ENCODE results near the gene CYREN. TPM values are rescaled to one million over a fixed set of nuclear protein-coding genes. Genes with fewer than 3 reads are reported as not detected.

CYREN gene
- total RNA-seq, 1 experiment from 2014 or later = 33.1 TPM

DNA sequence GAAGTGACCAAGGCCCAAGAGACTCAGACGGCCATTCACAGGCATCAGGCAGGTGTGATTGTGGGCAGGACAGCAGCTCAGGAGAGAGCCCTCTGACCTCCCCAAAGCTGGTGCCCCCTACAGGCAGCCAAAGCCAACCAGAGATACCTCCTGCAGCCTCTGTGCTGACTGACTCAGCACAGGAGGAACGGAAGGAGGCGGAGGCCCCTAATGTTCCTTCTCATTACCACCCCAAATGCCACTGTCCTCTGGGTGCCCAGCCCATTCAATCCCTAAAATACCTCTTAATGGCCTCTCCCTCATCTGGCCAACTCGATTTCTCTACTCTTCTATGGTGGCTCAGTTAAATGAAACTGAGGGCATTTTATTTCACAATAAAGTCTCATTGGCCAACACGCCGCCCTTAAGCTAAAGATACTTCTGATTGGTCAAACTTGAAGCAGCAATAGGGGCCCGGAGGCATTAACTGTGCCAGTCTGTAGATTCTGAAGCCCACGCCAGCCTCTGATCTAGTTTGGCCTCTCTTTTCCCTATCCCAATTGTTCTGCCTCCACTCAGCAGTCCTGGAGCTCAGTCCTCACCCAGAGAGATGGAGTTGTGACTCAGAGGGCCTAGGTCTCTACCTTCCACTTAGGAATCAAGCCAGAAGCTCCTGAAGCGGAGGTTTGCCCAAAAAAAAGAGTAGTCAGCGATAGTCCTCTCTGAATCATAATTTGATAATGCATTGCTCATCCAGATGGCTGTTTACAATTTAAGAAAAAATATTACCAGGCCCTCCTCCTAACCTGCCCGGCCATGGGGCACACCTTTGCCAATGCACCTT is 1.2 kb downstream of the CYREN start:
- Histone ChIP-seq H3K27me3 (ENCODE audit: low read length) (no peaks in the 10 kb centered on the region), H3K4me2 (ENCODE audit: low read depth, low read length, poor library complexity, severe bottlenecking) (peak overlapping the region; percentile 99), H3K36me3 (ENCODE audit: insufficient read depth, low read length) (peaks cover 33% of the 10 kb centered on the region), H3K27ac (ENCODE audit: low read length) (peak overlapping the region; percentile 92), H3K4me1 (ENCODE audit: low read length) (peaks cover 30% of the 10 kb centered on the region), H4K20me1 (ENCODE audit: insufficient read depth, low read depth, low read length) (peaks cover 11% of the 10 kb centered on the region; the same call in 1 of the 2 replicates), H3K9ac (ENCODE audit: low read length) (peak overlapping the region; percentile 96), H3K4me3 (ENCODE audit: low read length) (peak overlapping the region; percentile 92), H3K9me3 (ENCODE audit: low read length) (no peaks in the 10 kb centered on the region), H2AFZ (ENCODE audit: low read length) (no peak overlapping the region), H3K9me2 (replicated peaks; ENCODE audit: insufficient read depth, low read length) (no peaks in the 10 kb centered on the region), H3K79me2 (ENCODE audit: low read length) (peaks cover 24% of the 10 kb centered on the region)
- peak; percentile 84 for DNase-seq

DNA sequence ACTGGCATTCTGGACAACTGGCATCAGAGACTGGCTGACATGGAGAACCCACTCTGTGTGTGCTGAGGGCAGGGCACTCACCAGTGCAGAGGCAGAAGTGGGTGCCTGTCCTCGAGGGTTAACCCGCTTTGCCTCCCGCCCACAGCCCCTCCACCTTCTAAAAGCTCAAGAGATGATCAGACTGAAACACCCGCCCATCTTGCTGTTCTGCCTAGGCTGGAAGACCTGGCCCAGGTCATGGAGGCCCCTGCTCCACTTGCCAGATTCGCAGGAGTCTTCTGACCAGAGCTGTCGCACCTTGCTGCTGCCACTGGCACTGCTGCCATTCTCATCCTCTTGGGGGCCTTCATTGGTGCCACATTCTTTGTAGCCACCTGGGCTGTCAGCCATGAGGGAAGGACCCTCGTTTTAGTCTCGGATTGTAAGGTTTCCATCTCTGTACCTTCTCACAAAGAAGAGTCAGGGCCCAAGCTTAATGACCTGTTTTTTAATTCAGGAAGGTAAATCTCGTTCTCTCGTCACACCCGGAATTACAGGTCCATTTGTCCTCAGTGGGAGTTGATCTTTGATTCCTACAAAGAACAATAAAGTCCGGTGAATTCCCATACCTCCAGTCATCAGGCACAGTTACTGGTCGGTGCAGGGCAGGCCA is 1.9 kb downstream of the CYREN start:
- peaks cover 11% of the 10 kb centered on the region; the same call in 1 of the 2 replicates for H4K20me1 ChIP-seq (ENCODE audit: insufficient read depth, low read depth, low read length)
- peaks cover 30% of the 10 kb centered on the region for H3K4me1 ChIP-seq (ENCODE audit: low read length)
- no peaks in the 10 kb centered on the region for H3K9me3 ChIP-seq (ENCODE audit: low read length)
- no peak overlapping the region for H2AFZ ChIP-seq (ENCODE audit: low read length)
- peaks cover 37% of the 10 kb centered on the region for H3K36me3 ChIP-seq (ENCODE audit: insufficient read depth, low read length)
- H3K27me3 ChIP-seq (ENCODE audit: low read length) = no peaks in the 10 kb centered on the region
- H3K9ac ChIP-seq (ENCODE audit: low read length) = peak overlapping the region; percentile 96; the same call in 1 of the 2 replicates
- no peak for DNase-seq
- no peak overlapping the region for H3K27ac ChIP-seq (ENCODE audit: low read length)
- H3K4me2 ChIP-seq (ENCODE audit: low read depth, low read length, poor library complexity, severe bottlenecking) = peak overlapping the region; percentile 99
- peak overlapping the region; percentile 92; the same call in 1 of the 2 replicates for H3K4me3 ChIP-seq (ENCODE audit: low read length)
- no peaks in the 10 kb centered on the region for H3K9me2 ChIP-seq (replicated peaks; ENCODE audit: insufficient read depth, low read length)
- peaks cover 24% of the 10 kb centered on the region for H3K79me2 ChIP-seq (ENCODE audit: low read length)

GRCh38 chr7:135168001-135168400 is 2.5 kb downstream of the CYREN start:
- Histone ChIP-seq H3K4me1 (ENCODE audit: low read length) (peaks cover 30% of the 10 kb centered on the region), H3K4me3 (ENCODE audit: low read length) (no peak overlapping the region), H3K36me3 (ENCODE audit: insufficient read depth, low read length) (peaks cover 37% of the 10 kb centered on the region), H3K9me2 (replicated peaks; ENCODE audit: insufficient read depth, low read length) (no peaks in the 10 kb centered on the region), H3K27ac (ENCODE audit: low read length) (no peak overlapping the region), H3K9me3 (ENCODE audit: low read length) (no peaks in the 10 kb centered on the region), H3K9ac (ENCODE audit: low read length) (no peak overlapping the region), H3K27me3 (ENCODE audit: low read length) (no peaks in the 10 kb centered on the region), H3K4me2 (ENCODE audit: low read depth, low read length, poor library complexity, severe bottlenecking) (no peak overlapping the region), H4K20me1 (ENCODE audit: insufficient read depth, low read depth, low read length) (peaks cover 11% of the 10 kb centered on the region; the same call in 1 of the 2 replicates), H3K79me2 (ENCODE audit: low read length) (peaks cover 24% of the 10 kb centered on the region), H2AFZ (ENCODE audit: low read length) (no peak overlapping the region)
- no peak for DNase-seq

DNA sequence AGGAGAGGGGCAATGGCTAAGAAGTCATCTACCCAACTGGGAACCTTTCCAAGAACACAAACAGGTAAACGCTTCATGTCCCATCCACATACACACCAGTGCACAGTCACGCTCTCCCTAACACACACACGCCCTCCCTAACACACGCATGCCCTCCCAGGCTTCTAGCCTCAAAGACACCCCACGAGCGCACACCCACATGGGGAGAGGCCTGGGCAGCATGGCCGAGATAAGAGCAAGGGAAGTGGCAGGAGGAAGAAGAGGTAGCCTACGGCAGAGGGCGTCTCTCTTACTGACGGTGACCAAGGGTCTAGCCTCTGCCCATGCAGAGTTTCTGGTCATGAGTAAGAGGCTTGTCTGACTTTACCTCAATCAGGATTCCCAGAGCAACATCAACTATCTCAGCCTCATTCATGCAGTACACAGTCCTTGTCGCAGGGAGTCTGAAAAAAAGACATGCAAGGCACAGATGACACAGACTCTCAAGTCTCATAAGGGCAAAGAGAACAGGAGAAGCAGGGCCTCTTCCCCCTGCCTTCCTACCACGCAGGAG is 3.1 kb downstream of the CYREN start:
- peaks cover 28% of the 10 kb centered on the region for H3K4me1 ChIP-seq (ENCODE audit: low read length)
- no peak overlapping the region for H3K4me3 ChIP-seq (ENCODE audit: low read length)
- peaks cover 24% of the 10 kb centered on the region for H3K79me2 ChIP-seq (ENCODE audit: low read length)
- H3K9ac ChIP-seq (ENCODE audit: low read length) = no peak overlapping the region
- H3K36me3 ChIP-seq (ENCODE audit: insufficient read depth, low read length) = peaks cover 37% of the 10 kb centered on the region
- no peak overlapping the region for H3K27ac ChIP-seq (ENCODE audit: low read length)
- H3K4me2 ChIP-seq (ENCODE audit: low read depth, low read length, poor library complexity, severe bottlenecking) = no peak overlapping the region
- H3K9me2 ChIP-seq (replicated peaks; ENCODE audit: insufficient read depth, low read length) = no peaks in the 10 kb centered on the region
- no peaks in the 10 kb centered on the region for H3K27me3 ChIP-seq (ENCODE audit: low read length)
- no peak for DNase-seq
- H2AFZ ChIP-seq (ENCODE audit: low read length) = no peak overlapping the region
- peaks cover 11% of the 10 kb centered on the region; the same call in 1 of the 2 replicates for H4K20me1 ChIP-seq (ENCODE audit: insufficient read depth, low read depth, low read length)
- H3K9me3 ChIP-seq (ENCODE audit: low read length) = no peaks in the 10 kb centered on the region

- no peaks in the 10 kb centered on the region for H3K9me2 ChIP-seq (replicated peaks; ENCODE audit: insufficient read depth, low read length)
- no peak for DNase-seq
- no peaks in the 10 kb centered on the region for H3K27me3 ChIP-seq (ENCODE audit: low read length)
- no peak overlapping the region for H3K4me3 ChIP-seq (ENCODE audit: low read length)
- peaks cover 11% of the 10 kb centered on the region; the same call in 1 of the 2 replicates for H4K20me1 ChIP-seq (ENCODE audit: insufficient read depth, low read depth, low read length)
- peaks cover 37% of the 10 kb centered on the region for H3K36me3 ChIP-seq (ENCODE audit: insufficient read depth, low read length)
- no peak overlapping the region for H3K9ac ChIP-seq (ENCODE audit: low read length)
- peaks cover 22% of the 10 kb centered on the region for H3K4me1 ChIP-seq (ENCODE audit: low read length)
- H3K79me2 ChIP-seq (ENCODE audit: low read length) = peaks cover 24% of the 10 kb centered on the region
- no peak overlapping the region for H2AFZ ChIP-seq (ENCODE audit: low read length)
- H3K4me2 ChIP-seq (ENCODE audit: low read depth, low read length, poor library complexity, severe bottlenecking) = no peak overlapping the region
- H3K9me3 ChIP-seq (ENCODE audit: low read length) = no peaks in the 10 kb centered on the region
- no peak overlapping the region for H3K27ac ChIP-seq (ENCODE audit: low read length)
Measured at GRCh38 chr7:135166338-135166990, 4.0 kb downstream of the CYREN start.

GRCh38 chr7:135165862-135166261 is 4.6 kb downstream of the CYREN start:
- Histone ChIP-seq H2AFZ (ENCODE audit: low read length) (no peak overlapping the region), H4K20me1 (ENCODE audit: insufficient read depth, low read depth, low read length) (peaks cover 11% of the 10 kb centered on the region; the same call in 1 of the 2 replicates), H3K4me3 (ENCODE audit: low read length) (no peak overlapping the region), H3K9ac (ENCODE audit: low read length) (no peak overlapping the region), H3K79me2 (ENCODE audit: low read length) (peaks cover 24% of the 10 kb centered on the region), H3K4me1 (ENCODE audit: low read length) (peaks cover 16% of the 10 kb centered on the region), H3K36me3 (ENCODE audit: insufficient read depth, low read length) (peaks cover 37% of the 10 kb centered on the region), H3K9me3 (ENCODE audit: low read length) (no peaks in the 10 kb centered on the region), H3K9me2 (replicated peaks; ENCODE audit: insufficient read depth, low read length) (no peaks in the 10 kb centered on the region), H3K27me3 (ENCODE audit: low read length) (no peaks in the 10 kb centered on the region), H3K27ac (ENCODE audit: low read length) (no peak overlapping the region), H3K4me2 (ENCODE audit: low read depth, low read length, poor library complexity, severe bottlenecking) (no peak overlapping the region)
- DNase-seq = no peak

- Histone ChIP-seq H3K79me2 (ENCODE audit: low read length) (peaks cover 16% of the 10 kb centered on the region), H3K4me3 (ENCODE audit: low read length) (no peak overlapping the region), H3K9me3 (ENCODE audit: low read length) (no peaks in the 10 kb centered on the region), H2AFZ (ENCODE audit: low read length) (no peak overlapping the region), H3K36me3 (ENCODE audit: insufficient read depth, low read length) (peaks cover 37% of the 10 kb centered on the region), H3K9me2 (replicated peaks; ENCODE audit: insufficient read depth, low read length) (no peaks in the 10 kb centered on the region), H3K4me2 (ENCODE audit: low read depth, low read length, poor library complexity, severe bottlenecking) (no peak overlapping the region), H4K20me1 (ENCODE audit: insufficient read depth, low read depth, low read length) (peaks cover 11% of the 10 kb centered on the region; the same call in 1 of the 2 replicates), H3K27ac (ENCODE audit: low read length) (no peak overlapping the region), H3K27me3 (ENCODE audit: low read length) (no peaks in the 10 kb centered on the region), H3K4me1 (ENCODE audit: low read length) (peaks cover 12% of the 10 kb centered on the region), H3K9ac (ENCODE audit: low read length) (no peak overlapping the region)
- DNase-seq = peak; percentile 38
Measured at GRCh38 chr7:135164357-135165061, 6.0 kb downstream of the CYREN start.
